Activated naive CD4-positive, alpha-beta T cell treated with anti-CD3 and anti-CD28 coated beads, Interleukin-2, amount 50 U/mL, for 24 hours (primary cell): ENCODE measurements around the gene RAB6B.

Source experiments
- H3K27ac Mint-ChIP-seq: one replicate; pipeline ENCODE4 v1.8.0; 2021; ENCODE audit warnings: mild to moderate bottlenecking, mixed read lengths
- H3K27me3 Mint-ChIP-seq: one replicate; pipeline ENCODE4 v1.8.0; 2021; ENCODE audit warnings: mixed read lengths
- H3K36me3 Mint-ChIP-seq: one replicate; pipeline ENCODE4 v1.8.0; 2021; ENCODE audit warnings: mixed read lengths
- H3K4me1 Mint-ChIP-seq: one replicate; pipeline ENCODE4 v1.8.0; 2021; ENCODE audit warnings: mixed read lengths
- H3K4me3 Mint-ChIP-seq: one replicate; pipeline ENCODE4 v1.8.0; 2021; ENCODE audit warnings: mild to moderate bottlenecking, mixed read lengths
- H3K9me3 Mint-ChIP-seq: one replicate; pipeline ENCODE4 v1.8.0; 2021; ENCODE audit warnings: mixed read lengths

The RAB6B gene

GRCh38 chr3:133777807-133778568, 117.7 kb downstream of the RAB6B start:
- no peak overlapping the region for H3K4me3 Mint-ChIP-seq
- H3K27me3 Mint-ChIP-seq, result peaks cover 21% of the 10 kb centered on the region
- H3K27ac Mint-ChIP-seq, result no peak overlapping the region
- H3K4me1 Mint-ChIP-seq, result no peaks in the 10 kb centered on the region
- no peaks in the 10 kb centered on the region for H3K9me3 Mint-ChIP-seq
- no peaks in the 10 kb centered on the region for H3K36me3 Mint-ChIP-seq

GRCh38 chr3:133776794-133777438, 118.8 kb downstream of the RAB6B start:
- Mint-ChIP-seq H3K27me3 (peaks cover 11% of the 10 kb centered on the region), H3K4me1 (no peaks in the 10 kb centered on the region), H3K27ac (no peak overlapping the region), H3K36me3 (no peaks in the 10 kb centered on the region), H3K9me3 (no peaks in the 10 kb centered on the region), H3K4me3 (no peak overlapping the region)

- no peak overlapping the region for H3K4me3 Mint-ChIP-seq
- no peaks in the 10 kb centered on the region for H3K9me3 Mint-ChIP-seq
- no peaks in the 10 kb centered on the region for H3K36me3 Mint-ChIP-seq
- H3K4me1 Mint-ChIP-seq, result no peaks in the 10 kb centered on the region
- H3K27ac Mint-ChIP-seq, result no peak overlapping the region
- peaks cover 9% of the 10 kb centered on the region for H3K27me3 Mint-ChIP-seq
Observed at GRCh38 chr3:133775835-133776234, 119.8 kb downstream of the RAB6B start.

GRCh38 chr3:133775309-133775708, 120.4 kb downstream of the RAB6B start:
- Mint-ChIP-seq H3K4me1 (no peaks in the 10 kb centered on the region), H3K27me3 (peaks cover 9% of the 10 kb centered on the region), H3K9me3 (no peaks in the 10 kb centered on the region), H3K27ac (no peak overlapping the region), H3K4me3 (no peak overlapping the region), H3K36me3 (no peaks in the 10 kb centered on the region)
